ENCODE results near the gene PANK4. TPM values are rescaled to one million over a fixed set of nuclear protein-coding genes. Genes with fewer than 3 reads are reported as not detected.

The PANK4 gene
- total RNA-seq, 1 experiment from 2014 or later, result 45.6 TPM

DNA sequence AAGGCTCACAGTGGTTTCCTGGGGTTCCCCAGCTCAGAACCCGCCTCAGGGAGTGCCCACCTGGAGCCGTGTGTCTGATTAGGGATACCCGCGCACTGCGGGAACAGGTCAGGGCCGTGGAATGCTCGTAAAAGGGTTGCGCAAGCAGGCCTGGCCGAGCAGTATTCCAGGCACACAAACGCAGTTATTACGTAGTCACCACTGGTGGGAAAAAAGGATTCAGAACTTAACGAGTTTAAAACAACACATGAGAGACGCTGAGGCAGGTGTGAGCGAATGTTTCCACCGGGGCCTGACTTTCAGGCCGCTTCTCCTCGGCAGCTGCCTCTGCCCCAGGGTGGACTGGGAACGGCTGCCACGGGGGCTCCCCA, 32.1 kb downstream of the PANK4 start:
- Histone ChIP-seq H3K27me3 (replicated peaks; ENCODE audit: insufficient read depth, low read depth, low read length, poor library complexity) (no peaks in the 10 kb centered on the region), H3K27ac (ENCODE audit: low read depth, low read length, poor library complexity, severe bottlenecking) (no peak overlapping the region), H3K4me1 (ENCODE audit: insufficient read depth, low read length, poor library complexity, severe bottlenecking) (no peaks in the 10 kb centered on the region), H3K36me3 (ENCODE audit: insufficient read depth, low read length, poor library complexity, severe bottlenecking) (no peaks in the 10 kb centered on the region), H3K9me3 (ENCODE audit: low read depth, low read length, poor library complexity, severe bottlenecking) (no peaks in the 10 kb centered on the region), H3K4me3 (ENCODE audit: low read depth, low read length, poor library complexity, severe bottlenecking) (no peak overlapping the region)
- CTCF ChIA-PET, result no interaction called here
- POLR2A ChIA-PET (ENCODE audit: low non-redundant PET), result no interaction called here
- no peak for DNase-seq (ENCODE audit: low spot score)
- TF ChIP-seq, protein P1, sequence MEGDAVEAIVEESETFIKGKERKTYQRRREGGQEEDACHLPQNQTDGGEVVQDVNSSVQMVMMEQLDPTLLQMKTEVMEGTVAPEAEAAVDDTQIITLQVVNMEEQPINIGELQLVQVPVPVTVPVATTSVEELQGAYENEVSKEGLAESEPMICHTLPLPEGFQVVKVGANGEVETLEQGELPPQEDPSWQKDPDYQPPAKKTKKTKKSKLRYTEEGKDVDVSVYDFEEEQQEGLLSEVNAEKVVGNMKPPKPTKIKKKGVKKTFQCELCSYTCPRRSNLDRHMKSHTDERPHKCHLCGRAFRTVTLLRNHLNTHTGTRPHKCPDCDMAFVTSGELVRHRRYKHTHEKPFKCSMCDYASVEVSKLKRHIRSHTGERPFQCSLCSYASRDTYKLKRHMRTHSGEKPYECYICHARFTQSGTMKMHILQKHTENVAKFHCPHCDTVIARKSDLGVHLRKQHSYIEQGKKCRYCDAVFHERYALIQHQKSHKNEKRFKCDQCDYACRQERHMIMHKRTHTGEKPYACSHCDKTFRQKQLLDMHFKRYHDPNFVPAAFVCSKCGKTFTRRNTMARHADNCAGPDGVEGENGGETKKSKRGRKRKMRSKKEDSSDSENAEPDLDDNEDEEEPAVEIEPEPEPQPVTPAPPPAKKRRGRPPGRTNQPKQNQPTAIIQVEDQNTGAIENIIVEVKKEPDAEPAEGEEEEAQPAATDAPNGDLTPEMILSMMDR (conservative IDR thresholded peaks at IDR 0.05; ENCODE audit: low read depth, low read length), result no peak
- no peak for TF ChIP-seq EZH2 (IDR thresholded peaks at IDR 0.05; ENCODE audit: borderline replicate concordance, low read depth, low read length, poor library complexity, severe bottlenecking)
- intact Hi-C loops (cut with micrococcal nuclease; ENCODE audit: unreplicated experiment), result no loop called here
- no TSS peak for BruUV-seq (replicated peaks)

DNA sequence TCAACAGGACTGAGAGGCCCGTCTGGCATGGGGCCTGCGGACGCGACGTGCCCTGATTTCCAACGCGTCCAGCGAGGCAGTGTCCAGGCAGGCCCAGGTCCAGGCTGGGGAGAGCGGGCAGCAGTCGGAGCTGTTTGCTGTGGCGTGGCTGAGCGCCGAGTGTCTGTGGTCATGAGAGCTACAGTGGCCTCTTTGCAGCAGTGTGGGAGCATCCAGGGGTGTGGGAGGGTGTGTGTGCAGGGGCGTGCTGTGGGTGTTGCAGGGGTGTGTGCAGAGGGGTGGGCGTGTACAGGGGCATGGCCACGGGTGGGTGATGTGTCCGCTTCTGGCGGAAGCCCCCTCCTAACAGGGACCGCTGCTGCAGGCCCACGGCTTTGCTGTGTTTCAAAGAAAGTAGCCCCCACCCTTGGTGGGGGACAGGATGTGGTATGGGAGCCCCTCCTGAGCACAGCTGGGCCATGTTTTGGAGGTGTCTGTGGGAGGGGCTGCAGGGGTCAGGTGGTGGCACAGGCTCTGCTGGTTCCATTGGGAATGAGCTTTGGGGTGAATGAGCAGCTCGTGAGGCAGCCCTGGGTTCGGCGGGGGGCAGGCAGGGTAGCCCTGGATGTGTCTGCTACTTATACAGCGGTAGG, 32.6 kb downstream of the PANK4 start:
- intact Hi-C loops (cut with micrococcal nuclease; ENCODE audit: unreplicated experiment), result no loop called here
- no peaks in the 10 kb centered on the region for H3K9me3 ChIP-seq (ENCODE audit: low read depth, low read length, poor library complexity, severe bottlenecking)
- H3K27me3 ChIP-seq (replicated peaks; ENCODE audit: insufficient read depth, low read depth, low read length, poor library complexity), result no peaks in the 10 kb centered on the region
- POLR2A ChIA-PET (ENCODE audit: low non-redundant PET), result no interaction called here
- CTCF ChIA-PET, result no interaction called here
- BruUV-seq (replicated peaks), result no TSS peak
- H3K4me1 ChIP-seq (ENCODE audit: insufficient read depth, low read length, poor library complexity, severe bottlenecking), result no peaks in the 10 kb centered on the region
- DNase-seq (ENCODE audit: low spot score), result no peak
- H3K36me3 ChIP-seq (ENCODE audit: insufficient read depth, low read length, poor library complexity, severe bottlenecking), result no peaks in the 10 kb centered on the region
- H3K4me3 ChIP-seq (ENCODE audit: low read depth, low read length, poor library complexity, severe bottlenecking), result no peak overlapping the region
- TF ChIP-seq, protein P1 (conservative IDR thresholded peaks at IDR 0.05; ENCODE audit: low read depth, low read length), result no peak
- TF ChIP-seq EZH2 (IDR thresholded peaks at IDR 0.05; ENCODE audit: borderline replicate concordance, low read depth, low read length, poor library complexity, severe bottlenecking), result no peak
- H3K27ac ChIP-seq (ENCODE audit: low read depth, low read length, poor library complexity, severe bottlenecking), result no peak overlapping the region

DNA sequence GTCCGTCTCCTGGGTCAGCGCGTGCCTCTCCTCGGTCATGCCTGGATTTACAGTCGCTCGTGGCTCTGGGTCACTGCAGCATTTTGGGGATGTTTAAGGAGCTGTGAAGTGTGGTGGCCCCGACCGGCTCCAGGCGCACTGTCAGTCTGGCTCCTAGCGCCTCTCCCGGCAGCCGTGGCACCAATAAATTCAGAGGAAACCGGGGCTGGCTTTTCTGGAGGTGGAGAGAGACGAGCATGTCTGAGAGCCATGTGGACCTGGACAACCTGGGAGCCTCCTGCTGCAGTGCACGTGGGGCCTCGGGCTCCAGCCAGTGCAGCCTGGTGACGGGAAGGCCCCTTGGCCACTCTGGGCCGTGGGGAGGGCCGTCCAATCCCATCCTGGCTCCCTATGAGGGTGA, 33.2 kb downstream of the PANK4 start:
- CTCF ChIA-PET, result no interaction called here
- Histone ChIP-seq H3K36me3 (ENCODE audit: insufficient read depth, low read length, poor library complexity, severe bottlenecking) (no peaks in the 10 kb centered on the region), H3K4me1 (ENCODE audit: insufficient read depth, low read length, poor library complexity, severe bottlenecking) (no peaks in the 10 kb centered on the region), H3K4me3 (ENCODE audit: low read depth, low read length, poor library complexity, severe bottlenecking) (no peak overlapping the region), H3K9me3 (ENCODE audit: low read depth, low read length, poor library complexity, severe bottlenecking) (no peaks in the 10 kb centered on the region), H3K27ac (ENCODE audit: low read depth, low read length, poor library complexity, severe bottlenecking) (no peak overlapping the region), H3K27me3 (replicated peaks; ENCODE audit: insufficient read depth, low read depth, low read length, poor library complexity) (no peaks in the 10 kb centered on the region)
- BruUV-seq (replicated peaks), result no TSS peak
- TF ChIP-seq, protein P1 (conservative IDR thresholded peaks at IDR 0.05; ENCODE audit: low read depth, low read length), result no peak
- no peak for TF ChIP-seq EZH2 (IDR thresholded peaks at IDR 0.05; ENCODE audit: borderline replicate concordance, low read depth, low read length, poor library complexity, severe bottlenecking)
- no peak for DNase-seq (ENCODE audit: low spot score)
- intact Hi-C loops (cut with micrococcal nuclease; ENCODE audit: unreplicated experiment), result no loop called here
- POLR2A ChIA-PET (ENCODE audit: low non-redundant PET), result no interaction called here

All from A673 (cell line).